GM19397 (cell line): ENCODE measurements around the gene PAK4.

Experiments
- ATAC-seq: cut with Tn5 transposase; IDR thresholded peaks from one replicate; pipeline ENCODE4 v1.9.1; 2021; ENCODE audit warnings: mild to moderate bottlenecking, moderate library complexity; ENCODE audit not compliant: unreplicated experiment

Gene PAK4

DNA sequence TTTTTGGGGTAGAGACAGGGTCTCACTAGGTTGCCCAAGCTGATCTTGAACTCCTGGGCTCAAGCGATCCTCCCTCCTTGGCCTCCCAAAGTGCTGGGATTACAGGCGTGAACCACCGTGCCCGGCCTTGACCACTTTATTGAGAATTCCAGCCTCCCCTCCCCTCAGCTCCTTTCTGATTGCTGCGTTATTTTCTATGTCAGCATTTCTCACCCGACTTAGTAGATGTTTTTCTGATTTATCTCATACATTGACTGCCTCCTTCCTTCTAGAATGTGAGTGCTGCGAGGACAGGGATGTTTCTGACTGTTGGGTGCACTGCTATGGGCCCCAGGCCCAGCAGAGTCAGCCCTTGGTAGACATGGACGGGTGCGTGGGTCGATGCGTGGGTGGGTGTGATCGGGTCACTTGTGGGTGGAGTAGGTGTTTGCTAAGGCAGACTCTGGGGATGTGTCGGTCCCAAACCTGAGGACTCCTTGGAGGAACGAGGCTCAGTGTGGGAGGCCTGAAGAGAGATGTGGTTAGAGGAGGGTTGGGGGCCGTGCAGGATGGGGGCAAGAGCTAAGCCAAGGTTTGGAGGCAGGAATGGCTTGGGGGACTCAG, 37.0 kb downstream of the PAK4 start:
- ATAC-seq: no peak

DNA sequence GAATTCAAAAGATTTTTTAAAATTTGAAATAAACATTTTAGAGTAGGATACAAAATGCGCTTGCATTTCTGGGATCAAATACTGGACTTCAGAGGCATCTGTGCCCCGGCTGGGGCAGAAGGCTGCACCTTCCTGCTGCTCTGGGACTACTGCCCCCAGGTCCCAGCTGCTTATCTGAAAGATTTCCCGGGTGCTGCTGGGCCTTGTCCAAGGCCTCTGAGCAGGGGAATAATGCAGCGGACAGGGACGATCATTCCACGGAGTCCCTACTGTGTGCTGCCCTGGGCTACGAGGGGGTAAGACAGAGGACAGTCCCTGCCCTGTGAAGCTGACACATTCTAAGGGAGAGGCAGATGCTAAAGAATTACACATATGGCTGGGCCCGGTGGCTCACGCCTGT, 38.0 kb downstream of the PAK4 start:
- no peak for ATAC-seq

DNA sequence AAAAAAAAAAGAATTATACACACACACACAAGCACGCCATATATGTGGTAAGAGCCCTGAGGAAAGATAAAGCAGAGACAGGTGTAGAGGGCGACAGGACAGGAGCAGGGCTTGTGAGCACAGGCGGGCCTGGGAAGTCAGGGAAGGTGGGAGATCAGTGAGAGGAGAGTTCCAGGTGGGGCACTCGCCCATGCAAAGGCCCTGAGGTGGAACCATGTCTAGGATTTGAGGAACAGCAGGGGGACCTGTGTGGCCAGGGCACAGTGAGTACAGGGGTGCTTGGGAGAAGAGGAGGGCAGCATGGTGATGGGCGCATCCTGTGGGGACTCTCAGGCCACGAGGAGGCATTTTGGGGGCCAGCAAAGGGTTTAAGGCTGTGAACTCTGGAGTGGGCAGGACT, 38.7 kb downstream of the PAK4 start:
- ATAC-seq: no peak

DNA sequence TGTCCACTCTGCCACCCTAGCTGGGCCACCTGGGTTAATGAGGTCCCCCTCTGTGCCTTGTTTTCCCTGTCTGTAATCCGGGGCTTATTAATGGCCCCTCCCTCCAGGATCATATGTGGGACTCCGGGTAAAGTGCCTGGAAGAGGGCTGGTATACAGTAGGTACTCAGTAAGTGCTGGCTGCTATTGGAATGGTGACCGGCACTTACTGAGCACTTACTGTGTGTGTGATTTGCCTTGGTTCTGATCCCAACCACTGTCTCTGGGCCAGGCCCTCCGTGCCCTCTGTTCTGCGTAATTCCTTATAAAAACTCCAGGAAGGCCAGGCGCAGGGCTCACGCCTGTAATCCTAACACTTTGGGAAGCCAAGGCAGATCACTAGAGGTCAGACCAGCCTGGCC, 40.3 kb downstream of the PAK4 start:
- ATAC-seq: no peak

DNA sequence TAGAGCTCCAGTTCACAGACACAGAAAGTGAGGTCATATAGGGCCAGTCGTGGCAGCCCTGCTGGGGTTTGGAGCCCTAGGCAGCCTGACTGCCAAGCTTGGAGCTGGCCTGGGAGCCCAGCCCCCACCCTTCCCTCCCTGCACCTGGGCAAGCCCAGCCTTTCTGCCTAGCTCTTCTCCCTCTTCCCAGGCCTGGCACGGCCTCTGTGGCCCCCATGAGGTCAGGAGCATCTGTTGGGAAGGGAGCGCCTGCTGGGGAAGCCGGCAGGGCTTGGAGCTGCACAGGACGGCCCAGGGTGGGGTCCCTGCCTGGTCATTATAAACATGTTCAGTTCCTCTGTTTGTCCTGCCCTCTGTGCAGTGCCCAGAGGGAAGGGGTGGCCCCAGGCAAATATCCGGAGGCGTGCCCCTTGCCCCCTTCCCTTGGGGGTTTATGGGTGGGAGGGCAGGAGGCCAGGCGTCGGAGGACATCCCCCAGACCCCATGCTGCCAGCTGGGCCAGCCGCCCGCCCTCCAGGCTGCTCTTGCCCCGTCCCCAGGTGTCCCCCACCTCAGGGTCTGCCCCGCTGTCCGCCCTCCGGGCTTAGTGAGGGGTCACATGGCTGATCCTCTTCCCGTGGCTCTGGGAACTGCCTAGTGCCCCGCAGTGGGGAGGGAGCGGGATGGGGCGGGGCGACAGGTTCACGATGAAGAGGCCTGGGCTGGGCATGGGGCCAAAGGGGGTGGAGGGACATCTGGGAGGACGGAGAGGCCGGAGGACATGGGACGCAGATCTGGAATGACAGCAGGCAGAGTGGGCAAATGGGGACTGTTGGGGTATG, 41.2 kb downstream of the PAK4 start:
- no peak for ATAC-seq

DNA sequence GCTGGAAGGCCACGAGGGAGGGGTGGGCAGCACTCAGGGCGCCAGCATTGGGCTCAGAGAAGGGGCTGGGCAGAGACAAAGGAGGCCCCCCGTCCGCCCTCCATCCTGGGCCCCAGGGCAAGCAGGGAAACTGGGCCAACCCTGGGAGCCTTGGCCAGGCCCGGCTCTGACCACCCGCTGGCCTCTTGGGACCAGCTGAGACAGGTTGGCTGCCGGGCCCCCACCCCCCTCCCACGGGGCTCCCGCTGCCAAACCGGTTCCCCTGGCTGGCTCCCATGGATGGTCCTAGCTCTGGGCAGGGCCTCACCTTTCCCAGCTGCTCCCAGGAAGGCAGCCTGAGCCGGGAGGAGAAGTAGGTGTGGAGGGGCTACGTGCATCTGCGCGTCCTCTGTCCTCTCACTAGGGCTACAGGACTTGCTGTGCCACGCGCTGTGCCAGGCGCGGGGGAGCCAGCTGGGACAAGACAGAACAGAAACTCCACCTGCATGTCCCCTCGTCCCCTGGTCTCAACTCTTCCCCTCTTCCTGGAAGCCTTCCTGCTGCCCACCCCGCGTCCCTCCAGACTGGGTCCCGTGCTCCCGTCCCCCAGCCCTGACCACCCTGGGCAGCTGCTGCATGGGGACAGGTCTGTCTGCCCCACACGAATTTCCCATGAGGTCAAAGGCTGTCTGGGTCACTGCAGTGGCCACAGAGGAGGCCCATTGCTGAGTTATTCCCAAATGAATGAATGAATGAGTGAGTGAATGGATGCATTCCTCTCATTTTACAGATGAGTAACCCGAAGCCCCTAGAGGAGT, 42.1 kb downstream of the PAK4 start:
- no peak for ATAC-seq

DNA sequence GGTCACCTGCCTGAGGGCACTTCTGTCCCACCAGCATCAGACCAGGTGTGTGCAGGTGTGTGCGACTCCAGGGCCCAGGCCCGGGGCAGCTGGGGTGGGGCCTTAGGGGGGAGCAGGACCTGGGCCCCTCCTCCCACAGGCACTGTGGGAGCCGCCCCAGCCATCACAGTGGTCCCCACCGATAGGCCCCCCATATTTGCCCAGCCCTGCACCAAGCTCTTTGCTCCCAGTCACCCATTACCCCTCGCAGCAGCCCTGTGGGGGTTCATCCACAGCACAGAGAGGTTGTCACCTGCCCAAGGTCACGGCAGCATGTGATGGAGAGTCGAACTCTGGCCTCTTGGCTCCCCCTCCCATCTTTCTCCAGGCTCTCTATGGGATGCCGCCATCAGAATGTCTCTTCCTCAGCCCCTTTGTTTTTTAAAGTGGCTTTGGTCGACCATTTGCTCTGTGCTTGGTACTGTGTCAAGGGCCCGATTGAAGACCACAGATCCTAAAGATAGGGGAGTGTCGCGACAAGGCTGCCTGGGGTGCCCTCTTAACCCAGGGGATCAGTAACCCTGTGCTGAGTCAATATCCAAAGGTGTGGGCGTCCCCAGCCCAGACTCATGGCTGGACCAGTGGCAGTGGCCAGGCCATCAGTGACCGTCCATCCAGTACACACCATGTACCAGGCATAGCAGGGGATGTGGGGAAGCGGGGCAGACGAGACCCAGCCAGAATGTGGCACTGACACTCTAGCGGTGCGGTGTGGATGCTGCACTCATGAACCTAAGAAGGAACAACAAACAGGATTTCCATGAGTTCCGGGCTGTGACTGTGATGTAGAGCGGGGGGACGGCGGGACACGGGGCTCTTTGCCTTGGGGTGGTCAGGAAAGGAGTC, 42.9 kb downstream of the PAK4 start:
- no peak for ATAC-seq

DNA sequence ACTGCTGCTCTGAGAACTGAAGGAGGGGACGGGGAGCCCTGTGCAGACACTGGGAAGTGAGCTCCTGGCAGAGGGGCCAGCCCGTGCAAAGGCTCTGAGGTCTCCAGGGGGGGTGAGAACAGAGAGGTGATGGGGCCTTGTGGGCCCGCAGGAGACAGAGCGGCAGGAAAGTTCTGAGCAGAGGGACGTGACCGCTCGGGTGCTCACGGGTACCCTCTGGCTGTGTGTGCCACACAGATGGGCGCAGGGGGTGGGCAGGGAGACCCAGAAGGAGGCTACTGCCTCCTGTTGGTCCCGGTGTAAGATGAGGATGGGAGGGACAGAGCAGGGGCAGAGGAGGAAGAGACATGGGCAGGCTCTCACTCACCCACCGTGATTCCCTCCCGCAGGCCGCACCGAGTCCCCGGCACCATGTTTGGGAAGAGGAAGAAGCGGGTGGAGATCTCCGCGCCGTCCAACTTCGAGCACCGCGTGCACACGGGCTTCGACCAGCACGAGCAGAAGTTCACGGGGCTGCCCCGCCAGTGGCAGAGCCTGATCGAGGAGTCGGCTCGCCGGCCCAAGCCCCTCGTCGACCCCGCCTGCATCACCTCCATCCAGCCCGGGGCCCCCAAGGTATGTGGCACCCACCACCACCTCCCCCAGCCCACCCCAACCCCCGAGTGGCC, 43.7 kb downstream of the PAK4 start:
- no peak for ATAC-seq

DNA sequence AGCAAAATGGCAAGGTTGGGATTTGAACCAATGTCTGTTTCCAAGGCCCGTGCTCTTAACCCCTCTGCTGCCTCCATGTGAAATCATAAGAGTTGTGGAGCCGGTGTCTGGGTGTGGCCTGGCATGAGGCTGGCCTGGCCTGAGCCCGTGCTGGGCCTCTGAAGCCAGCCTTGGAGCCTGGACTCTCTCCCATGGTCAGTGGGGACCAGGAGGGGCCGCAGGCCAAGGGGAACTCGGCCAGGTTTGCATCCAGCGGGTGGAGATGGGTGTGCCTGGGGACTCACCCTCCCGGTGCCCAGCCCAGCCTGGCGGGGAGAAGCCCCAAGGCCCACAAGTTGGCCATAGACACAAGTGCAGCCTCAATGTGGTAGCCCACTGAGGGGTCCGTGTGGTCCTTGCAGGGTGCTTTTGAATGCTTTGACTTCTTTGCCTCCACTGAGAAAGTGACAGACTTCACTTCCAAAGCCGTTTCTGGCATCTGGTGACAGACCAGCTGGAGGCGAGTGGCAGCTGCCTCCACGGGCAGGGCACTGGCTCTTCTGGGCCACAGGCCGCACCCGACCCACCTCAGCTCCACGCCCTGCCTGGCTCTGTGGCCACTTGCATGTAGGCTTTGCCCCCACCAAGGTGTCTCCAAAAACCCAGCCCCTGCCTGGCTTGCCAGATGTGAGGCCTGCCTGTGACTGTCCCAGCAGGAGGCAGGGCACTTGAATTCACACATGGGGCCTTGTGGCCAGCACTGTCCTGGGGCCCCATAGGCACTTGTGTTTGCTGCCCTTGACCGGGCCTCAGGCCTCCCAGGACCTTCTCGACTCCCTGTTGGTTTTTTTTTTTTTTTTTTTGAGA, 45.0 kb downstream of the PAK4 start:
- ATAC-seq: no peak

DNA sequence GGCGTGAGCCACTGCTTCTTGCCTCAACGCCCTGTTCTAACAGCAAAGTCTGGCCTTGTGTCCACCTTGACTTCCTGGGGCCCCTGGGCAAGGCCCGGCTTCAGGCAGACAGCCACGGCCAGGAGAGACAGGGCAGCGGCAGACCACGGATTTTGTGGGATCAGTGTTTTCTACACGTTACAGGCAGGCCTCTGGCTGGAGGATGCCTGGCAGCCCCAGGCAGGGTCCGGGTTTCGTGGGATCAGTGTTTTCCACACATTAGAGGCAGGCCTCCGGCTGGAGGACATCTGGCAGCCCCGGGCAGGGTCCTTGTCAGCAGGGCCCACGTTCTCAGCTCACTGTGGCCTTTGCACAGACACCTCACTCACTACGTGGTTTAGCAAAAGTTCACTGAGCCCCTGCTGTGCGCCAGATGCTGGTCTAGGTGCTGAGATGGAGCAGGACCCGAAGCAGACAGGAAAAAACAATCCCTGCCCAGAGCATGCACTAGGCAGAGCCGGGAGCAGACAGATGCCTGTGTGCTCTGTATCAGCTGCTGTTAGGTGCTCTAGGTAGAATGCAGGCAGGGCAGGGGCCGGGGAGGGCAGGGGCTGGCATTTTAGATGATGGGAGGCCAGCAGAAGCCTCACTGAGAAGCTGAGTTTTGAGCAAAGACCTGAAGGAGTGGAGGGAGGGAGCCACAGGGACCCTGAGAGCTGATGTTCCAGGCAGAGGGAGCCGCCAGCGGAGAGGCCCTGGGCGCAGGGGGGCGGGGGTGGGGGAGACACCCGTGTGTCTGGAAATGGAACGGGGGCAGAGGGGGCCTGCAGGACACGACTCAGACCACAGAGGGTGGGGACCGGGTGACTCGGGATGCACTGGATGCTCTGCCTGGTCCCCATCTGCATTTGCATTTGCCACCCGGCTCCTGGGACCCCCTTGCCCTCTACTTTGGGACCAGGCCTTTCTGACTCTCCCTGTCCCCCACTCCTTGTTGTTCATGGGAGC, 46.2 kb downstream of the PAK4 start:
- no peak for ATAC-seq

DNA sequence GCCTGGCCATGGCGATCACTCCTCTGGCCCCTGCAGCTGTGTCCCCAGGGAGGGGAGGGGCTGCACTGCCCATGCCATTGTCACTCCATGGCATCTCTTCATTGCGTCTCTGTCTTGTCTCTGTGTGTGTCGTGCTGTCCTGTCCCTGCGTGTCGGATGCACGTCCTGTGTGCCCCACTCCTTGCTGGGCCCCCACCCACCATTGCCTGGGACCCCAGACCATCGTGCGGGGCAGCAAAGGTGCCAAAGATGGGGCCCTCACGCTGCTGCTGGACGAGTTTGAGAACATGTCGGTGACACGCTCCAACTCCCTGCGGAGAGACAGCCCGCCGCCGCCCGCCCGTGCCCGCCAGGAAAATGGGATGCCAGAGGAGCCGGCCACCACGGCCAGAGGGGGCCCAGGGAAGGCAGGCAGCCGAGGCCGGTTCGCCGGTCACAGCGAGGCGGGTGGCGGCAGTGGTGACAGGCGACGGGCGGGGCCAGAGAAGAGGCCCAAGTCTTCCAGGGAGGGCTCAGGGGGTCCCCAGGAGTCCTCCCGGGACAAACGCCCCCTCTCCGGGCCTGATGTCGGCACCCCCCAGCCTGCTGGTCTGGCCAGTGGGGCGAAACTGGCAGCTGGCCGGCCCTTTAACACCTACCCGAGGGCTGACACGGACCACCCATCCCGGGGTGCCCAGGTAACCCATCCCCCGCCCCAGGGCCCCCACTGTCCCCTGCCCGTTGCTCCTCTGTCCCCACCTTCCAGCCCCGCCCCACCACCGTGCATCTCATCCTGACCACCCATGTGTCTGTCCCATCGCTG, 47.3 kb downstream of the PAK4 start:
- ATAC-seq: no peak

DNA sequence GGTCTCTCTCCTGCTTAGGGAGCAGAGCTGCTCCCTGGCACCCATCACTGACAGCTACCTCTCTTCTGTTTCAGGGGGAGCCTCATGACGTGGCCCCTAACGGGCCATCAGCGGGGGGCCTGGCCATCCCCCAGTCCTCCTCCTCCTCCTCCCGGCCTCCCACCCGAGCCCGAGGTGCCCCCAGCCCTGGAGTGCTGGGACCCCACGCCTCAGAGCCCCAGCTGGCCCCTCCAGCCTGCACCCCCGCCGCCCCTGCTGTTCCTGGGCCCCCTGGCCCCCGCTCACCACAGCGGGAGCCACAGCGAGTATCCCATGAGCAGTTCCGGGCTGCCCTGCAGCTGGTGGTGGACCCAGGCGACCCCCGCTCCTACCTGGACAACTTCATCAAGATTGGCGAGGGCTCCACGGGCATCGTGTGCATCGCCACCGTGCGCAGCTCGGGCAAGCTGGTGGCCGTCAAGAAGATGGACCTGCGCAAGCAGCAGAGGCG, 48.0 kb downstream of the PAK4 start:
- ATAC-seq: no peak

DNA sequence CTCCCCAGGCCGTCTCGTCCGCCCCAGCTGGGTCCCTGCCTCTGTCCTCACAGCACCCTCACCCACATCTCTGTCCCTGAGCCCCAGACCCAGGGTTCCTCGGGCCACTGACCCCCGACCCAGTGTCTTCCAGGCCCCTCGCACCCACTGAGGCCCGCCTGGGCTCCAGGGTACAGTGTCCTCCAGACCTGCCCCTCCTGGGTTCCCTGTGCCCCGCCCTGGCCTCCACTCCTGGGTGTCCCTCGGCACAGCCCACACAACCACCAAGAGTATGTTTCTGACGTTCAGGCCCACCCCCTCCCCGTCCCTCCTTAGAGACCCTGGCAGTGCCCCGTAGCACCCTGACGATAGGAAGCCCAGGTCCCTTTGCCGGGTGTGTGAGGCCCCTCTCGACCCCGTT, 48.6 kb downstream of the PAK4 start:
- ATAC-seq: no peak

DNA sequence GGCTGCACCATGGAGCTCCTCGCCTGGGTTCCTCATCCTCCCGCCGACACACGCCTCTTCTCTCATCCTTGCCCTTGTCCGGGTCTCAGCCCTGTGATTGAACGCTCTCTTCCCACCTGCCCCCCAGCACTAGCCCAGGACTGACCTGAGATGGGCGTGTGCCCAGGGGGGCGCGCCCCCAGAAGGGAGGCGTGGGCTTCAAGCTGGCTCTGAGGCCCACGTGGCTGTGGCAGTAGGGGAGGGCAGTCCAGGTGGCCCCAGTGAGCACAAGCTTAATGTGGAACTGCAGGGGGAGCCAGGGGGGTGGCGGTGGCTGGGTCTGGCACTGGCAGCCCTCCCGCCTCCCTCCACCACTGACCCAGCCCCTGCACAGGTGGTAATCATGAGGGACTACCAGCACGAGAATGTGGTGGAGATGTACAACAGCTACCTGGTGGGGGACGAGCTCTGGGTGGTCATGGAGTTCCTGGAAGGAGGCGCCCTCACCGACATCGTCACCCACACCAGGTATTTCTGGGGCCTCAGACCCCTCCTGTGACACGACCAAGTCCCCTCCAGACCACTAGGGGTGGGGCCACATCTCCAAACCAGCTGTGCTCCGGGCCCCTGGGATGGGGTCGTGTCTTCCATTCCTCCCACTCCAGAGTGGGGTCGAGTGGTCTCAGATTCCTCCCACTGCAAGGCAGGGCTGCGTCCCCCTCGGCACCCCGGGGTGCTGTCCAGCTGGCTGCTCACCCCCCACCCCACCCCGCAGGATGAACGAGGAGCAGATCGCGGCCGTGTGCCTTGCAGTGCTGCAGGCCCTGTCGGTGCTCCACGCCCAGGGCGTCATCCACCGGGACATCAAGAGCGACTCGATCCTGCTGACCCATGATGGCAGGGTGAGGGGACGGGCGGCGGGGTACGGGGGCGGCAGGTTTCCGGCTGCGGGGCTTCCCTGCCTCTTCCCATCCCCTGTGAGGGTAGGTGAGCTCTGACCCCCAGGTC, 49.3 kb downstream of the PAK4 start:
- no peak for ATAC-seq

DNA sequence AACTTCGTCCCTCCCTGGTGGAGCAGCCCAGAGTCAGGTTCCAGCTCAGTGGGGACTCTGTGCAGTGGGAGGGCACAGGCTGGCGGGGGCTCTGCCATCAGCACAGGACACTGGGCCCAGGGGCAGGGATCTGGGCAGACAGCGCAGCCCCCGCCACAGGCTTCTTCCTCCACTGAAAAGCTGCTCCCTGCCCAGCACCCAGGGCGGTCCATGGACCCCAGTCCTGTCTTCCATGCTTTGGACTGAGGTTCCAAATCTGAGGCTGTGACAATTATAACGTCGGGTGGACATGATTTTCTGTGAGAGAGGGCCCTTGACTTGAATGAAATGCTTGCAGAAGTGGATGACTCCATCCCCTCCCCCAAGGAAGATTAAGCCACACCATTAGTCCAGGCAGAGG, 50.0 kb downstream of the PAK4 start:
- no peak for ATAC-seq

DNA sequence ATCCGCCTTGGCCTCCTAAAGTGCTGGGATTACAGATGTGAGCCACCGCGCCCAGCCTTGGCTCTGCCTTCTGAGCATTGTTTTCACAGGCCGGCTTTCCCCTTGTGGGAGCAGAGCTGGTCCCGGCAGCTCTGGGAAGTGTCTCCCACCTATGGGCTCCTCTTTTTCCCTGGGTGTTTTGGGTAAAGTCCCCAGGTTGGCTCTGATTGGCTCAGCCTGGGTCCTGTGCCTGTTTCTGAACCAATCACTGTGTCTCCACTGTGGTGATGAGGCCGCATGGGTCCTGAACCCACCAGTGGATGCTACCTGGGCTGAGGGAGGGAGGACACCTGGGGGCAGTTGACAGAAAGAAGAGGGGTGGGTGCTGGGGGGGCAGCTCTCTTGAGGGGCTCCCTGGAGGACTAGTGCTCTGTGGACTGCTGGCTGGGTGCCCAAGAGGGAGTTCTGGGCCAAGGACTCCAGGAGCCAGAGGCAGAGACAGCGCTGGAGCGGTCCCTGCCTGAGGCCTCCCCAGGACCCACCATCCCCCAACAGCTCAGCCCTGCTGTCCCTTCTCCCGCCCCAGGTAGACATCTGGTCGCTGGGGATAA, 51.6 kb downstream of the PAK4 start:
- ATAC-seq: no peak
